Measurements from ENCODE around the gene EFCC1.

The EFCC1 gene

DNA sequence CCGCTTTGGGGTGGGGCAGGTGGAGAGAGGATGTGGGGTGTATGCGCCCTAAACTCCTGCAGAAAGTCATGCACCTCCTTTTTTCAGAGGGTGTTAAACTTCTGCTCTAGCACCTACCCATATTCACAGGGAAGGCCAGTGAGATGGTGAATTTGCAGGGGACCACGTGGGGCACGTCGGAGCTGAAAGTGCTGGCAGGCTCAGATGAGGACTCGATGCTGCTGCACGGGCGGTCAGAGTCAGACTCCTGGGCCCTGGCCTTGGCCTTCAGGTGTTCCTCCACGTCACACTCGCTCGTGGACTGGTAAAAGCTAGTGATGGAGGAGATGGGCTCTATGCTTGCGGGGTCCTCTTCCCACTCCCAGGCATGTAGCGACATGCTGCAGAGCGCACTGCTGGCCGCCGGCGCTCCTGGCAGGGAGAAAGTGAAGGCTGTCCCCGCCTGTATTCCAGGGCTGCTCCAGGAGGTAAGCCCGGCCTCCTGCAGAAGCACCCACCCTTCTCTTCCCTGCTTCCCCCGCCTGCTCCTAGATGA, 8.1 kb upstream of the EFCC1 start:
- intact Hi-C loops (cut with DNase I; ENCODE audit: low total_unique reads), result no loop called here
- H3K4me1 ChIP-seq, result peaks cover 0 to 16% (median 14%) of the 10 kb centered on the region in 4 donors
- H3K4me3 ChIP-seq, result peak overlapping the region; percentile 38 to 50
- TF ChIP-seq, protein P1, sequence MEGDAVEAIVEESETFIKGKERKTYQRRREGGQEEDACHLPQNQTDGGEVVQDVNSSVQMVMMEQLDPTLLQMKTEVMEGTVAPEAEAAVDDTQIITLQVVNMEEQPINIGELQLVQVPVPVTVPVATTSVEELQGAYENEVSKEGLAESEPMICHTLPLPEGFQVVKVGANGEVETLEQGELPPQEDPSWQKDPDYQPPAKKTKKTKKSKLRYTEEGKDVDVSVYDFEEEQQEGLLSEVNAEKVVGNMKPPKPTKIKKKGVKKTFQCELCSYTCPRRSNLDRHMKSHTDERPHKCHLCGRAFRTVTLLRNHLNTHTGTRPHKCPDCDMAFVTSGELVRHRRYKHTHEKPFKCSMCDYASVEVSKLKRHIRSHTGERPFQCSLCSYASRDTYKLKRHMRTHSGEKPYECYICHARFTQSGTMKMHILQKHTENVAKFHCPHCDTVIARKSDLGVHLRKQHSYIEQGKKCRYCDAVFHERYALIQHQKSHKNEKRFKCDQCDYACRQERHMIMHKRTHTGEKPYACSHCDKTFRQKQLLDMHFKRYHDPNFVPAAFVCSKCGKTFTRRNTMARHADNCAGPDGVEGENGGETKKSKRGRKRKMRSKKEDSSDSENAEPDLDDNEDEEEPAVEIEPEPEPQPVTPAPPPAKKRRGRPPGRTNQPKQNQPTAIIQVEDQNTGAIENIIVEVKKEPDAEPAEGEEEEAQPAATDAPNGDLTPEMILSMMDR (IDR thresholded peaks at IDR 0.05), result no peak
- DNase-seq, result no peak
- no peaks in the 10 kb centered on the region for H3K9me3 ChIP-seq
- H3K36me3 ChIP-seq, result no peaks in the 10 kb centered on the region
- H3K27ac ChIP-seq, result no peak overlapping the region
- no peaks in the 10 kb centered on the region for H3K27me3 ChIP-seq

DNA sequence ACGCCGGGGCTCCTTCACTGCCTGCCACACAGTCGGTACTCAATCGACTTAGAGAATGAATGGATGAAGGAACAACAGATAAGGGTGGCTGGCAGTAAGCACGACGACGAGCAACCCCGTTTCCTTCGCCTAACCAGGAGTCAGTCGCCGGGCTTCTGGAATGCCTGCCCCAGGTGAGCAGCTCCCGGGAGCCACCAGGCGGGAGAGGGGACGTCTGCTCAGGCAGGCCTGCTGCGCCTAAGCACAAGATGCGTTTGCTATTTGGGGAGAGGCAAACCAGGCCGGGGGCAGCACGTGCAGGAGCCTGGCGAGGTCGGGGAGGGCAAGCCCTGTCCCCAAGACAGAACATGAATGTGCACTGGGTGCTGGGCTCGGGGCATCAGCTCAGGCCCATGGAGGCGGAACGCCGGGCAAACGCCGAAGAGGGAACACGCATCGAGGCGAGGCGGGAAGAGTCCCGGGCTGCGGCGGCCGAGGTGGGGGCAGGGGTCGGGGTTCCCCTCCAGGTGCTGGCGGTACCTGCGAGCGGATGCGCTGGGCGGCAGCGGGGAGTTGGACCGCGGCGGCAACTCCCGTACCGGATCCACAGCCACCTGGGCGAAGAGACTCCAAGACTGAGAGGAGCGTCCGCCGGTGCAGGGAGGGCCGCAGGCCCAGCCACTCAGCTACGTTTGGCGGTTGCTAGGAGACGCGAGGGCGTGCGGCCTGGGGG, 7.5 kb upstream of the EFCC1 start, which contains the start of gene CFAP92:
Gene CFAP92, minus strand, starts transcription at position 616 of the 712 bp plus-strand sequence. CDS start 772 bp downstream, outside the sequence.
- no peaks in the 10 kb centered on the region for H3K36me3 ChIP-seq
- H3K4me1 ChIP-seq, result peaks cover 0 to 16% (median 14%) of the 10 kb centered on the region in 4 donors
- H3K27ac ChIP-seq, result no peak within 1 kb of the TSS
- H3K27me3 ChIP-seq, result no peaks in the 10 kb centered on the region
- intact Hi-C loops (cut with DNase I; ENCODE audit: low total_unique reads), result no loop called here
- peak; percentile 74 to 87 for DNase-seq
- no peaks in the 10 kb centered on the region for H3K9me3 ChIP-seq
- TF ChIP-seq, protein P1 (IDR thresholded peaks at IDR 0.05), result no peak
- H3K4me3 ChIP-seq, result peak within 1 kb of the TSS; percentile 38 to 50

DNA sequence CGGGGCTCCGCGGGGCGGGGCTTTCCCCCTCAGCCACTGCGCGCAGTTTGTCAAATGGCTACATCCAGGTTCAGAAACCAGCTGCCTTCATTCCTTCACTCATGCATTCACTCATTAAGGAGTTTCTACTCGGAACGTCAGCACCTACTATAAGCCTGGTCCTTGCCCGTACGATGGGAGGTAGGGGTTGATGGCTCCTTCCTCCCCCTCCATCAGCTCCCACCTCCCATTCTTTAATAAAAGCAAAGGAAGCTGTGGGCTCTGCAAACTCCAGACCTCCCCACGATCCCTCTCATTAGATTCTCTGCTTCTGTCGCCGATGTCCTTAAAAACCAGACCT, 7.0 kb upstream of the EFCC1 start:
- no peak for DNase-seq
- TF ChIP-seq, protein P1 (IDR thresholded peaks at IDR 0.05), result no peak
- Histone ChIP-seq H3K36me3 (no peaks in the 10 kb centered on the region), H3K27me3 (no peaks in the 10 kb centered on the region), H3K9me3 (no peaks in the 10 kb centered on the region), H3K4me3 (peak overlapping the region; percentile 38 to 50), H3K27ac (no peak overlapping the region), H3K4me1 (peaks cover 0 to 16% (median 14%) of the 10 kb centered on the region in 4 donors)
- intact Hi-C loops (cut with DNase I; ENCODE audit: low total_unique reads), result no loop called here

DNA sequence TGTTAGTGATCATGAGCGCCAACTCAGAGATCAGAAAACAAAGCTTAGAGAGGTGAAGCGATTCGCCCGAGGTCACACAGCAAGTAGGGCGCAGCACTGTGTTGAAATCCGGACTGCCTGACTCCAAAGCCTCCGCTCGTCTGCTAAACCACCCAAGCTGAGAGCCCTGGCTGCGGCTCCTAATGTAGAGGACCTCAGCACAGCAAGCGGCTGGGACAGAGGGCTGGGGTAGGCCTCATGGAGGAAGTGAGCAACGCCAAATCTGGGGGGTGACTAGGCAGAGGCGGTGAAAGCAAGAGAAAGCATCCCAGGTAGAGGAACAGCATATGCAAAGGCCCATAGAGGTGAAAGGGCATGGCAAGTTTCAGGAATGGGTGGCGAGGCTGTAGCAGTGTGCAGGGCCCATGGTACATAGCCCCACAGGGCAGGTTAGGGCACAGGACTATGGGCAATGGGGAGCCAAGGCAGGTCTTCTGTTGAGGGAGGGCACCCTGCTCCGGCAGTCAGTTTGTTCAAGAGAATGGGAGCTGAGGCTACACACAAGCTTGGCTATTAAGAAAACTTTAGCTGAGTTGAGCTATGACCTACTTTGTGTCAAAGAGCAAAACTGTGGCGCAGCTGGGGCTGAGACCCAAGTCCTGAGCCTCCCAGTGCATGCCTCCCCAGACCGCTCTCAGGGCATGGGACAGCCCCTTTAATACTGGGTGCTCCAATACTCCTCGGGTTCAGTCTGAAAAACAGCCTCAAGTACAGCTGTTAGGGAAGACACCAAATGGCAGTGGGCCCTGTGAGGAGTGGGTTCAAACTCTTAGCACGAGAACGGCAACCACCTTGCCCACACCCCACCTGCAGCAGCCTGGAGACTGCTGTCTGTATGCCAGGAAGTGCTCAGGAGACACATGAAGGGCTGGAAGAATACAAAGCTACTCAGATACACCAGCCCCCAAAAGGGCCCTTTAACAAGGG, 6.2 kb upstream of the EFCC1 start:
- peak overlapping the region in 1 of 2 donors; percentile 50 for H3K4me3 ChIP-seq
- TF ChIP-seq, protein P1 (IDR thresholded peaks at IDR 0.05), result no peak
- DNase-seq, result no peak

DNA sequence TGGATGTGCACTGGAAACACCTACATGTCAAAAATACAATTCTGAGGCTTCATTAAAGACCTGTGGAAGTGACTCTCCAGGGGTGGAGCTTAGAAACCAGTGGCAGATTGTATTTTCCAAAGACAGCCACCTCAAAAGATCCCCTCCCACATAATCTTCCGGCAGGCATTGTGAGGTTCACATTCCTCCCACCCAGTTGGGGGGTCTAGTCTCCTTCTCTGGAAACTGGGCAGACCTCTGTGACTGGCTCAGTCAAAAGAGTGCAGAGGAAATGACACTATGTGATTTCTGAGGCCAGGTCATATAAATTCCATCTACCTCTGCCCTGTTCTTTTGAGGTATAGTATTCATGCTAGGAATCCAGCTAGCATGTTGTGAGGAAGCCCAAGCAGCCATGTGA, 5.4 kb upstream of the EFCC1 start:
- TF ChIP-seq, protein P1 (IDR thresholded peaks at IDR 0.05), result no peak
- intact Hi-C loops (cut with DNase I; ENCODE audit: low total_unique reads), result no loop called here
- no peak overlapping the region for H3K27ac ChIP-seq

More for the DNA sequence above, 6.2 kb upstream of the EFCC1 start:
- intact Hi-C loops (cut with DNase I; ENCODE audit: low total_unique reads), result no loop called here
- H3K27me3 ChIP-seq, result no peaks in the 10 kb centered on the region
- H3K36me3 ChIP-seq, result no peaks in the 10 kb centered on the region
- H3K4me1 ChIP-seq, result peaks cover 0 to 16% (median 14%) of the 10 kb centered on the region in 4 donors
- H3K9me3 ChIP-seq, result no peaks in the 10 kb centered on the region
- H3K27ac ChIP-seq, result no peak overlapping the region

More for the DNA sequence above, 5.4 kb upstream of the EFCC1 start:
- Histone ChIP-seq H3K4me3 (no peak overlapping the region), H3K9me3 (no peaks in the 10 kb centered on the region), H3K36me3 (no peaks in the 10 kb centered on the region), H3K4me1 (peaks cover 0 to 20% (median 16%) of the 10 kb centered on the region in 4 donors), H3K27me3 (peaks cover 0 to 8% of the 10 kb centered on the region in 2 donors)
- DNase-seq, result no peak
